HG02943 (cell line): ENCODE results near the gene YAF2.
"Not testable (repeated sequence)": the region's sequence is repeated elsewhere in the genome, so short reads cannot be mapped to it uniquely, and the experiment has no call there.

Experiments used
- ATAC-seq: cut with Tn5 transposase; IDR thresholded peaks from one replicate; pipeline ENCODE4 v1.9.1; 2021; ENCODE audit warnings: mild to moderate bottlenecking, low read depth, moderate library complexity; ENCODE audit not compliant: unreplicated experiment

The YAF2 gene

GRCh38 chr12:42255866-42256261 lies 17.8 kb upstream of the YAF2 start:
- no peak for ATAC-seq

GRCh38 chr12:42255221-42255865 lies 17.3 kb upstream of the YAF2 start:
- no peak for ATAC-seq

GRCh38 chr12:42252645-42253044 lies 14.6 kb upstream of the YAF2 start:
- not testable (repeated sequence) for ATAC-seq

GRCh38 chr12:42249033-42249432 lies 11.0 kb upstream of the YAF2 start:
- not testable (repeated sequence) for ATAC-seq

GRCh38 chr12:42240131-42240750 lies 2.2 kb upstream of the YAF2 start:
- ATAC-seq, result no peak

GRCh38 chr12:42237853-42238239 lies 202 bp downstream of the YAF2 start:
- peak; percentile 29 for ATAC-seq

GRCh38 chr12:42237052-42237852 lies 796 bp downstream of the YAF2 start:
- peak; percentile 78 for ATAC-seq

- no peak for ATAC-seq
Measured at GRCh38 chr12:42236017-42236416, 2.0 kb downstream of the YAF2 start.

GRCh38 chr12:42235426-42235825 lies 2.6 kb downstream of the YAF2 start:
- ATAC-seq, result no peak

- ATAC-seq, result no peak
Measured at GRCh38 chr12:42234970-42235369, 3.1 kb downstream of the YAF2 start.

GRCh38 chr12:42227525-42227924 lies 10.5 kb downstream of the YAF2 start:
- ATAC-seq, result not testable (repeated sequence)

GRCh38 chr12:42224501-42224900 lies 13.5 kb downstream of the YAF2 start:
- ATAC-seq, result not testable (repeated sequence)

GRCh38 chr12:42222724-42223123 lies 15.3 kb downstream of the YAF2 start:
- no peak for ATAC-seq

GRCh38 chr12:42221726-42222125 lies 16.3 kb downstream of the YAF2 start:
- no peak for ATAC-seq

GRCh38 chr12:42217656-42218055 lies 20.4 kb downstream of the YAF2 start:
- ATAC-seq, result no peak

- ATAC-seq, result no peak
Measured at GRCh38 chr12:42216737-42217136, 21.3 kb downstream of the YAF2 start.

- not testable (repeated sequence) for ATAC-seq
Measured at GRCh38 chr12:42215759-42216158, 22.3 kb downstream of the YAF2 start.

- no peak for ATAC-seq
Measured at GRCh38 chr12:42213954-42214426, 24.1 kb downstream of the YAF2 start.

GRCh38 chr12:42213023-42213422 lies 25.0 kb downstream of the YAF2 start:
- no peak for ATAC-seq

GRCh38 chr12:42208574-42208973 lies 29.5 kb downstream of the YAF2 start:
- no peak for ATAC-seq

- no peak for ATAC-seq
Measured at GRCh38 chr12:42204819-42205218, 33.2 kb downstream of the YAF2 start.
